Calu3 (cell line): Measurements from ENCODE around the gene KIF19. TPM values are rescaled to one million over a fixed set of nuclear protein-coding genes. Genes with fewer than 3 reads are reported as not detected.

Source experiments
- BruUV-seq: library from RNA; stranded (reverse); fragments of 400-500 nt; replicated peaks from 2 replicates; lab custom pipeline; 2021; lab: Mats Ljungman, UMichigan
- CTCF ChIA-PET: fragments of 300-600 bp; sonication (Branson Sonifier 250); formaldehyde crosslinking; loops from one replicate; lab custom pipeline; 2022; ENCODE audit warnings: antibody characterized with exemption; lab: Charles Lee
- DNase-seq: peaks from one replicate; pipeline ENCODE4 v3.0.0; 2022
- H3K27ac Mint-ChIP-seq: one replicate; pipeline ENCODE4 v1.8.0; 2022; ENCODE audit warnings: mixed read lengths; ENCODE audit not compliant: unreplicated experiment
- H3K27me3 Mint-ChIP-seq: one replicate; pipeline ENCODE4 v1.8.0; 2022; ENCODE audit warnings: mixed read lengths; ENCODE audit not compliant: unreplicated experiment
- H3K36me3 Mint-ChIP-seq: one replicate; pipeline ENCODE4 v1.8.0; 2022; ENCODE audit warnings: mild to moderate bottlenecking, moderate library complexity, mixed read lengths; ENCODE audit not compliant: insufficient read depth, unreplicated experiment
- H3K4me1 Mint-ChIP-seq: one replicate; pipeline ENCODE4 v1.8.0; 2022; ENCODE audit warnings: mild to moderate bottlenecking, low read depth, mixed read lengths; ENCODE audit not compliant: unreplicated experiment
- H3K4me3 Mint-ChIP-seq: one replicate; pipeline ENCODE4 v1.8.0; 2022; ENCODE audit warnings: mild to moderate bottlenecking, low read depth, moderate library complexity, mixed read lengths; ENCODE audit not compliant: unreplicated experiment
- H3K9me3 Mint-ChIP-seq: one replicate; pipeline ENCODE4 v1.8.0; 2022; ENCODE audit warnings: low read depth, mixed read lengths; ENCODE audit not compliant: unreplicated experiment
- CTCF ChIP-seq: fragments of 200-600 bp; IDR thresholded peaks from one replicate; pipeline ENCODE4 v1.8.0; 2022; ENCODE audit warnings: antibody characterized with exemption; ENCODE audit not compliant: unreplicated experiment
- intact Hi-C: fragments of 100-400 bp; cut with micrococcal nuclease; formaldehyde crosslinking; loops from one replicate; pipeline ENCODE4 v1.10.0; 2022; ENCODE audit not compliant: unreplicated experiment
- total RNA-seq: library from RNA; stranded (reverse); gene quantifications from 2 replicates; pipeline ENCODE4 v1.2.3, GENCODE V29; 2022

Gene KIF19
- total RNA-seq, 1 experiment from 2014 or later: not detected

GRCh38 chr17:74325376-74325742 lies 667 bp upstream of the KIF19 start:
- Mint-ChIP-seq H3K4me1 (no peaks in the 10 kb centered on the region), H3K36me3 (no peaks in the 10 kb centered on the region), H3K4me3 (no peak overlapping the region), H3K27ac (no peak overlapping the region), H3K9me3 (no peaks in the 10 kb centered on the region), H3K27me3 (peaks cover 70% of the 10 kb centered on the region)
- DNase-seq: no peak
- intact Hi-C loops: no loop called here
- no peak for TF ChIP-seq CTCF
- BruUV-seq: no TSS peak
- CTCF ChIA-PET: no interaction called here

GRCh38 chr17:74326506-74326905 lies 480 bp downstream of the KIF19 start:
- no peak overlapping the region for H3K4me3 Mint-ChIP-seq
- DNase-seq: no peak
- intact Hi-C loops: no loop called here
- no peak overlapping the region for H3K27ac Mint-ChIP-seq
- no peaks in the 10 kb centered on the region for H3K9me3 Mint-ChIP-seq
- peaks cover 70% of the 10 kb centered on the region for H3K27me3 Mint-ChIP-seq
- no peaks in the 10 kb centered on the region for H3K4me1 Mint-ChIP-seq
- no peaks in the 10 kb centered on the region for H3K36me3 Mint-ChIP-seq
- CTCF ChIA-PET: no interaction called here
- TF ChIP-seq CTCF: no peak
- BruUV-seq: no TSS peak

- no peak overlapping the region for H3K27ac Mint-ChIP-seq
- TF ChIP-seq CTCF: no peak
- intact Hi-C loops: no loop called here
- peaks cover 69% of the 10 kb centered on the region for H3K27me3 Mint-ChIP-seq
- BruUV-seq: no TSS peak
- H3K4me3 Mint-ChIP-seq: no peak overlapping the region
- H3K36me3 Mint-ChIP-seq: no peaks in the 10 kb centered on the region
- H3K9me3 Mint-ChIP-seq: no peaks in the 10 kb centered on the region
- DNase-seq: no peak
- H3K4me1 Mint-ChIP-seq: no peaks in the 10 kb centered on the region
- CTCF ChIA-PET: no interaction called here
These were observed 2.5 kb downstream of the KIF19 start for GRCh38 chr17:74328487-74328886.

- intact Hi-C loops: no loop called here
- H3K36me3 Mint-ChIP-seq: no peaks in the 10 kb centered on the region
- no peak for TF ChIP-seq CTCF
- no peaks in the 10 kb centered on the region for H3K4me1 Mint-ChIP-seq
- no peaks in the 10 kb centered on the region for H3K9me3 Mint-ChIP-seq
- no peak for DNase-seq
- H3K4me3 Mint-ChIP-seq: no peak overlapping the region
- H3K27me3 Mint-ChIP-seq: peaks cover 73% of the 10 kb centered on the region
- no peak overlapping the region for H3K27ac Mint-ChIP-seq
- BruUV-seq: no TSS peak
- CTCF ChIA-PET: no interaction called here
These were observed 3.4 kb downstream of the KIF19 start for GRCh38 chr17:74329378-74329777.

GRCh38 chr17:74330446-74330845 lies 4.4 kb downstream of the KIF19 start:
- CTCF ChIA-PET: no interaction called here
- BruUV-seq: no TSS peak
- DNase-seq: no peak
- Mint-ChIP-seq H3K4me3 (no peak overlapping the region), H3K27ac (no peak overlapping the region), H3K9me3 (no peaks in the 10 kb centered on the region), H3K27me3 (peaks cover 84% of the 10 kb centered on the region), H3K36me3 (no peaks in the 10 kb centered on the region), H3K4me1 (no peaks in the 10 kb centered on the region)
- TF ChIP-seq CTCF: no peak
- intact Hi-C loops: no loop called here
